Measurements from ENCODE around the gene BET1L.

The BET1L gene

DNA sequence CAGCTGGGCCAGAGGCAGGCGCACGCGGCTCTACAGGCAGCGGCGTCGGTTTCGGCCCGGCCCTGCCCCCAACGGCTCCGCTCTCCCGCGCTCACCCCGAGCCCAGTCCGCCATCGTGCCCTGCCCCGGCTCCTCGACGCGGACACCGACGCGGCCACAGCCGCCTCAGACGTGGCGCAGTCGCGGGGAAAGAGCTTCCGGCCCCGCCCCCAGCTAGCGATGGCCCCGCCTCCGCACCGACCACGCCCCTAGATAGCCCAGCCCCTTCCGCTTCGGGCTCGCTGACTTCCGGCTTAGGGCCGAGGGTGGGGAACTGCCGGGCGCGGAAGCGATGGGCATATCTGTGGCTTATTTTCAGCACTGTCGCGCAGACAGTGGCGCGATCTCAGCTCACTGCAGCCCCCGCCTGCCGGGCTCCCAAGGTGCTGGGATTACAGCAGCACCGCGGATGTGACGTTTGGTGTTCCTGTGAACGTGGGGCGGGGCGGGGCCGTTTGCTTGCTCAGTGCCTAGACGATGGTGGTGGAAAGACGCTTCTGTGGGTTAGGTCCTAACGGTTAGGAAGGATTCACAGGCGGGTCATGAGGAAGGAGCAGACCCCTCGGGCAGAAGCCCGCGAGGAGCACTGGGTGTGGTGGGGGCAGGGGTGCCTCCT, at the start of gene BET1L, which contains the start of gene RIC8A:
TSS of gene BET1L (minus strand) at position 192 of the 655 bp plus-strand sequence. CDS start at position 114, 78 bp downstream.
TSS of gene RIC8A (plus strand) at position 501 of the 655 bp plus-strand sequence. CDS start 1,147 bp downstream, outside the sequence.
- TF ChIP-seq CTCF (IDR thresholded peaks at IDR 0.05; ENCODE audit: low read depth, low read length, missing control alignments), result no peak
- DNase-seq (ENCODE audit: low read depth), result peak; percentile 90
- peak within 1 kb of the TSS; percentile 94 for H3K4me3 ChIP-seq (ENCODE audit: low read depth, low read length)
- in situ Hi-C loops (cut with HindIII; ENCODE audit: low sequenced_read_pairs), result no loop called here

DNA sequence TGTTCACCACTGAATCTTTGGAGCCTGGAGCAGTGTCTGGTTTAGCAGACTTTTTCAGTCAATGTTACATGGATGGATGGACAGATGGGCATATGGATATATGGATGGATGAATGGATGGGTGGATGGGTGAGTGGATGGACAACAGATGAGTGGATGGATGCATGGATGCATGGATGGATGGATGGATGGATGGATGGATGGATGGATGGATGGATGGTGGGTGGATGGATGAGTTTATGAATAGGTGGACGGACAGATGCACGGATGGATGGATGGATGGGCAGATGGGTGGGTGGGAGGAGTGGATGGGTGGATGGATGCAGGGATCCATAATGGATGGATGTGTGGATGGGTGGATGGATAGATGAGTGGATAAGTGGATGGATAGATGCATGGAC, 48.6 kb upstream of the BET1L start:
- no peak for TF ChIP-seq CTCF (IDR thresholded peaks at IDR 0.05; ENCODE audit: low read depth, low read length, missing control alignments)
- in situ Hi-C loops (cut with HindIII; ENCODE audit: low sequenced_read_pairs), result no loop called here
- DNase-seq (ENCODE audit: low read depth), result no peak
- no peak overlapping the region for H3K4me3 ChIP-seq (ENCODE audit: low read depth, low read length)

DNA sequence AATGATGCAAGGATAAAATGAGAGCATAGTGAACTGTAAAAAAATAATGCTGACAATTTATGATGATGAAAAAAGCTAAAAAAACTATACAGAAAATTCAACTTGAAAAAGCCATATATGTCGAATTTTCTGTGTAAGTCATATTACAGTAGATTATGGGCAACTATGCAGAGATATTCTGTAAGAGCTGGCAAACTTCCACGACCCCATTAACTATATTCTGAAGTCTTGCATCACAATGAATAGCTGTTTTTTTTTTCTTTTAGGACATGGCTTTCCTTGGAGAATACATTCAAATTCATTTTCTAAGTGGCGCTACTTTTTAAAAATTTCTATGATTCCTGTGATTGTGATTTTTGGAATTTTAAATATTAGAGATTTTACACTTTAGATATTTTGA, 48.0 kb upstream of the BET1L start:
- no peak for DNase-seq (ENCODE audit: low read depth)
- no peak overlapping the region for H3K4me3 ChIP-seq (ENCODE audit: low read depth, low read length)
- no peak for TF ChIP-seq CTCF (IDR thresholded peaks at IDR 0.05; ENCODE audit: low read depth, low read length, missing control alignments)
- in situ Hi-C loops (cut with HindIII; ENCODE audit: low sequenced_read_pairs), result no loop called here

GRCh38 chr11:253886-254270, 46.7 kb upstream of the BET1L start:
- in situ Hi-C loops (cut with HindIII; ENCODE audit: low sequenced_read_pairs), result loop anchor here (5.0 kb wide), 1 partner anchor 198 kb away; the partner anchor contains the start of gene PTDSS2
- no peak for TF ChIP-seq CTCF (IDR thresholded peaks at IDR 0.05; ENCODE audit: low read depth, low read length, missing control alignments)
- DNase-seq (ENCODE audit: low read depth), result no peak
- no peak overlapping the region for H3K4me3 ChIP-seq (ENCODE audit: low read depth, low read length)

DNA sequence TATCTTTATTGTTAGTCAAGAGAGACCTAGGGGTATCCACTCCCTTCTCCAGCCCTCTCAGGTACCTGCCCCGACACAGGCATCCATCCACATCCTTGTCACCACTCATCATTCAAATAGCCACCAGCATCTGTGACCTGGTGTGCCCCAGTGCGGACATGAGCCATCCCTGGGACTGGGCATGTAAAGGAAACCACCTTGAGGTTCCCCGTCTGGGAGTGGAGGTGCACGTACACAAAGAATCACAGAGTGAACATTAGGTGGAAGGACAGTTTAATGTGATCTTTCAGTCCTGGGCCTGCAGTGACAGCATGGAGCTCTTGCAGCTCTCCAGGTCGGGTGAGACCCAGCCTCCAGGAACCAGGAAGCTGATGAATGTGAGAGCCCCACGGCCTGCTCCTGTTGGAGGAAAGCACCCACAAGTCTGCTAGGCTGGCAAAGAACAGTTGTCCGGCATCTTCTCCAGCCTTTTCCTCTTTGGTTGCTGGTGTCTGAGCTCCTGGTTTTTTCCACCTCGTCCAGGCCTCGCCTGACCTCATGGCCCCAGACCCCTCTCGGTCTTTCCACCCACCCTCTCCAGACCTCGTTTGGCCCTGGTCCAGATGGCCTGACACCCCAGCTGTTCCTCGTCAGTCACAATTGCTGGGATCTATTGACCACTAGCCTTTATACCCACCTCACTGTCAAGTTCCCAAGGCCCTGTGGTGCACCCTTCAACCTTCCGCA, 46.1 kb upstream of the BET1L start:
- DNase-seq (ENCODE audit: low read depth), result no peak
- no peak overlapping the region for H3K4me3 ChIP-seq (ENCODE audit: low read depth, low read length)
- TF ChIP-seq CTCF (IDR thresholded peaks at IDR 0.05; ENCODE audit: low read depth, low read length, missing control alignments), result no peak
- in situ Hi-C loops (cut with HindIII; ENCODE audit: low sequenced_read_pairs), result loop anchor here (5.0 kb wide), 1 partner anchor 199 kb away; the partner anchor contains the start of gene PTDSS2

DNA sequence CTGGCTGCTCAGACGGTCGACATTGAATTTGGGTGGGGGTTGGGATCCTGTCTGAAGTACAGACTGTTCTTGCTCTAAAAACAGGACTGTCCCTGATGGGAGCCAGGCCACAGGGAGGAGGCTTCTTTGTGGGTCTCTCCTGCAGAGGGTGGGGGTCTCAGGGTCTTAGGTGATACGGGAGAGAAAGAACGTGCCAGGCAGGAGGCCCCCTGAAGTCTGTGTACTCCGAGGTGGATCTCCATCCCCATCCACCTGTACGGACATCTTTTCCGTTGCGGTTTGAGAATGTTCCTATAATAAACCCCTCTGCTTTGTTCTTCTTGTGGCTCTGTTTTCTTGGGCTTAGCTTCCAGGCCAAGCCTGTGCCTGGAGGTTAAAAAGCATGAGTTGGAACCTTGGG, 45.5 kb upstream of the BET1L start:
- TF ChIP-seq CTCF (IDR thresholded peaks at IDR 0.05; ENCODE audit: low read depth, low read length, missing control alignments), result no peak
- no peak for DNase-seq (ENCODE audit: low read depth)
- in situ Hi-C loops (cut with HindIII; ENCODE audit: low sequenced_read_pairs), result loop anchor here (5.0 kb wide), 1 partner anchor 200 kb away; the partner anchor contains the start of gene PTDSS2
- H3K4me3 ChIP-seq (ENCODE audit: low read depth, low read length), result no peak overlapping the region

All from astrocyte of the cerebellum (primary cell).